ENCODE results near the gene RB1.

DNA sequence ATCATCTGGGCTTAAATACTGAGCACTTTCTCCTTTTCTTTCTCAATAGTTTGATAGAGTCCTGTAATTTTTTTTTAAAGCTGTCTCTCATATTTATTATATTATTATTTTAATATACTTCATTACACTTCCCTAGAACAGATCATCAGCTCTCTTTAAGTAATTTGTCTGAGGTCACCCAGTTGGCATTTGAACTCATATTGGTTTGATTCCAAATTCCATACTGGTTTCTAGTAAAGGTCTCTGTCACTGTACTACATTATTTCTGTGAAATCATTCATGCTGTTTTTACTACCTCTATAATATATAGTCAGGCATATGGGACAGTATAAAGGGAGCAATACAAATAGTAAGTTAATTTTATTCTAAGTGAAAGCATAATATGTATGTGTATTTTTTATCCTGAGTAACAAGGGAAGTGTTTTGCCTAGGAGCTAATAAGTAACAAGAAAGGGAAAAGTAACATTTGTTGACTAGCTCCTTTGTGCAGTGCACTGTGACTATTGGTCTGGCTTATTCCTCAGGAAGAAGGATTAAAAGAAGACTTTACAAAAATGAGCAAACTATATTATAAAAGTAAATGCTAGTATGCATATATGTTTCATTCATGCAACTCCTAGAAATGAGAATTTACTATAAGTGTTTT is 95.0 kb downstream of the RB1 start:
- TF ChIP-seq, protein P1, sequence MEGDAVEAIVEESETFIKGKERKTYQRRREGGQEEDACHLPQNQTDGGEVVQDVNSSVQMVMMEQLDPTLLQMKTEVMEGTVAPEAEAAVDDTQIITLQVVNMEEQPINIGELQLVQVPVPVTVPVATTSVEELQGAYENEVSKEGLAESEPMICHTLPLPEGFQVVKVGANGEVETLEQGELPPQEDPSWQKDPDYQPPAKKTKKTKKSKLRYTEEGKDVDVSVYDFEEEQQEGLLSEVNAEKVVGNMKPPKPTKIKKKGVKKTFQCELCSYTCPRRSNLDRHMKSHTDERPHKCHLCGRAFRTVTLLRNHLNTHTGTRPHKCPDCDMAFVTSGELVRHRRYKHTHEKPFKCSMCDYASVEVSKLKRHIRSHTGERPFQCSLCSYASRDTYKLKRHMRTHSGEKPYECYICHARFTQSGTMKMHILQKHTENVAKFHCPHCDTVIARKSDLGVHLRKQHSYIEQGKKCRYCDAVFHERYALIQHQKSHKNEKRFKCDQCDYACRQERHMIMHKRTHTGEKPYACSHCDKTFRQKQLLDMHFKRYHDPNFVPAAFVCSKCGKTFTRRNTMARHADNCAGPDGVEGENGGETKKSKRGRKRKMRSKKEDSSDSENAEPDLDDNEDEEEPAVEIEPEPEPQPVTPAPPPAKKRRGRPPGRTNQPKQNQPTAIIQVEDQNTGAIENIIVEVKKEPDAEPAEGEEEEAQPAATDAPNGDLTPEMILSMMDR (IDR thresholded peaks at IDR 0.05; ENCODE audit: low read depth, low read length) = no peak
- no peak for TF ChIP-seq EZH2phosphoT487 (IDR thresholded peaks at IDR 0.05; ENCODE audit: low read depth)
